GM21529 (cell line): ENCODE data around the gene CEP192.

Experiments
- ATAC-seq: cut with Tn5 transposase; IDR thresholded peaks from one replicate; pipeline ENCODE4 v1.9.1; 2021; ENCODE audit not compliant: unreplicated experiment

The CEP192 gene

DNA sequence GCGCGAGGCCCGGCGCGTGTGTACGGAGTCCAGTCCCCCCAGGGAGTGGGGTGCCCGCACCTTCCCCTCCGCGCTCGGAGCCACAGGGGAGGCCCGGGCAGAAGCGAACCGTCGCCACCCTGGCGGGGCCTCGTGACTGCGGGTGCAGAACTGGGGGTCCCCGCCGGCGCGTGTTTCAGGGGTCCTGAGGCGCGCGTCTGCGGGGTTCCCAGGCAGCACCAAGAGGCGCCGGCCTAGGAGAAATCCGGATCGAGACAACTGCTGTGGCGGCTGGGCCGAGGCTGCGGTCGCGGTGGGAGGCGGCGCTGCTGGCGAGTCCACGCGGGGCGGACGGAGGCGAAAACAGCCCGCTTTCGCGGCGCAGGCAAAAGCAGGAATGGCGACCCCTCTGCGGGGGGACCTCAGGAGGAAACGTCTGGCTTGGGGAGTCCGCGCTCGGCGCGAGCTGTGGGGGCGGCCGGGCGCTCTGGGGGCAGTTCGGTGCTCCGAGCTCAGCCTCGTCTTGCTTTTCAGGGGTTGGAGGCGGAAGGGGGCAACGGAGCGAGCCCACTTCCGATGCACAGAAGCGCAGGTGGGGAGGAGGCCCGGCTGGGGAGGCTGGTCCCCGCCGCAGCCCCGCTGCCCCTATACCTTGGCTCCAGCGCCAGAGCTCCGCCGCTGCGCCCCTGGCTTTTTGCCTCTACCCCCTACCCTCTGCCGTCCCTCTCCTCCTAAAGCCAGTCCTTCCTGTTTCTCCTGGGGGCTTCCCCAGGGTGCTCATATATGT, 145.9 kb downstream of the CEP192 start:
- peak; percentile 46 for ATAC-seq

- ATAC-seq: peak; percentile 61
Measured at GRCh38 chr18:13137670-13138419, 146.7 kb downstream of the CEP192 start.

- ATAC-seq: no peak
Measured at GRCh38 chr18:13138420-13139139, 147.4 kb downstream of the CEP192 start.

GRCh38 chr18:13139885-13140450, 148.8 kb downstream of the CEP192 start:
- no peak for ATAC-seq

DNA sequence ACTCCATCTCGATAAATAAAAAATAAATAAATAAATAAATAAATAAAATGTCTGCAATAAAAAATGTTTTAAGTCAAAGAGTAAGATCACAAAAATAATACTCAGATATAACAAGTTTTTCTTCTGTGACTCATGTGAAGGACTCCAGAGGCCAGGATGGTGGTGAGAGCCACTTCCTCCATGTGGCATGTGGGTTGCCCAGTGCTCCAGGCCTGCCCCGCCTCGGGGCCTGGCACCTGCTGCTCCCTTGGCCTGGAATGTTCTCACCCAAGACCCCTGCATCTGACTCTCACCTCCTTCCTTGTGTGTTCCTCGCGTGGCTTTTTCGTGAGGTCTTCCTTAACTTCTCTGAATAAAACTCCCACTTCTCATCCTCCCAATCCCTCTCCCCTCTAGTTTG, 150.0 kb downstream of the CEP192 start:
- no peak for ATAC-seq

GRCh38 chr18:13145636-13146190, 154.6 kb downstream of the CEP192 start:
- no peak for ATAC-seq

DNA sequence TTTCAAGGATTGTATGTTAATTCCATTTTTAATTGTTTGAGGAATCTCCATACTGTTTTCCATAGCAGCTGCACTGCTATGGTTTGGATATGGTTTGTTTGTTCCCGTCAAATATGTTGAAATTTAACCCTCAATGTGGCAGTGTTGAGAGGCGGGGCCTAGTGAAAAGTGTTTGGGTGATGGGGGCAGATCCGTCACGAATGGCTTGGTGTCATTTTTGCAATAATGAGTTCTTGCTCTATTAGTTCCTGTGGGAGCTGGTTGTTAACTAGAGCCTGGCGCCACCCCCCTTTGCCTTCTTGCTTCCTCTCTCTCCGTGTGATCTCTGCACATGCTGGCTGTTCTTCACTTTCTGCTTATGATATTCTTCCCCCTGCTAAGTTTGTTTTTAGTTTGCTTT, 156.0 kb downstream of the CEP192 start:
- no peak for ATAC-seq

DNA sequence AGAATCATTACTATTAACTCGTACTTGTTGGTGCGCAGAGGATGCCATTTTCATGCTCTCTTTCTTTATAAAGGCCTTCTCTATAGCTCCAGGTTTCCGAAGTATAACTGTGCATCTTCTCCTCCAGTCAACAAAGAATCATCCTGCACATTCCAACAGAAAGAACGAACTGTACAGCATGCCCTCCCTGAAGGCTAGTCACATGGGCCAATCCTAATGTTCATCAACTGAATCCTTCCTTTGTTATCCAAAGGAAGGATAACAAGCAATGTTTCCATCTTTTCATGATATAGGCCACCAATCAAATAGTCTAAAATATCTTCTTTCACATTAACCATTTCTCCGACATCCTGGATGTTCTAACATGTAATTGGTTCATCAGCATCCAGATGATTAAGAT, 160.5 kb downstream of the CEP192 start:
- ATAC-seq: no peak

- no peak for ATAC-seq
Measured at GRCh38 chr18:13158428-13158827, 167.3 kb downstream of the CEP192 start.

DNA sequence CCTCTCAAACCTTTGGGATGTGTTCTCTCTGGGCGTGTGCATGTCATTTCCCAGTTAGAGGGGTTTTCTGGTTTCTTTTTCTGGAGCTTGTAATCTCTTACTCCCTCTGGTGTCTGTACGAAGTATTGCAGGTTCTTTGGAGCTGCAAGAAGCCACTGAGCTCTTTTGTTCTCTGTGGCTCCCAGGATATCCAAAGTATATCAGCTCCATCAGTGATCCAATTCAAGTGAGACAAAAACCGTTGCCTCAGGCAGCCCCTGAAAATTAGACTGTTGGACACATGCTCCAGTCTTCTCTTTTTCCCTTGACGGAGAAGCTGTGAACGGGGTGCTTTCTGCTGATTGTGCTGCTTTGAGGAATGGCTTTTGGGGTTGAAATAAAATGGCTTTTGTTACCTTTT, 168.4 kb downstream of the CEP192 start:
- ATAC-seq: no peak

DNA sequence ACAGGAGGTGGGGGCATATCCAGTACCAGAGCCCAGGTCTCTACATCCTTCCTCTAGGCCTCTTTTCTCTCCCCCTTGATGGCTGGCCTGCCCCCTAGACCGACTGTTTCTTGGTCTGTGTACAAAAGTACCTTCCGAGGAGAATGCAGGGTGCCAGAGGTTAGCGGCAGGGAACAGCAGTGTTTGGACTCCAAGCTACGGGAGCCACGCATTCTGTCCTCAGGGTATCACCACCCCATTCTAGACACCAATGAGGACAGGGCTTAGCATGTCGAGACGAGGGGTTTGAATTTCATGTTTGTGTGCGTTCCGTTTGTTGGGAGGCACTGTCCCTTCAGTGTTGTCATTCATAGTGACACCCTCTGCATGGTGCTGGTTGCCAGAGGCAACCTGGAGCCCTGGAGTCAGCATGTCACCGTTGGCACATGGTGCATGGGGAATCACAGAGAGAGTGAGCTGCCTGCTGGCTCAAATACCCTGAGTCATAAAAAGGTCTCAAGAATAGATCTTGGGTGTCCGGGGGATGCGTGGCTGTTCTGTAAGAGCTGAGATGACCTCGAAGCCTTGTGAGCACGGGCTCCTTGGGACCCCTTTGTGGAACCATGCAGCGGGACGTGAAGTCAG, 170.2 kb downstream of the CEP192 start:
- ATAC-seq: no peak

DNA sequence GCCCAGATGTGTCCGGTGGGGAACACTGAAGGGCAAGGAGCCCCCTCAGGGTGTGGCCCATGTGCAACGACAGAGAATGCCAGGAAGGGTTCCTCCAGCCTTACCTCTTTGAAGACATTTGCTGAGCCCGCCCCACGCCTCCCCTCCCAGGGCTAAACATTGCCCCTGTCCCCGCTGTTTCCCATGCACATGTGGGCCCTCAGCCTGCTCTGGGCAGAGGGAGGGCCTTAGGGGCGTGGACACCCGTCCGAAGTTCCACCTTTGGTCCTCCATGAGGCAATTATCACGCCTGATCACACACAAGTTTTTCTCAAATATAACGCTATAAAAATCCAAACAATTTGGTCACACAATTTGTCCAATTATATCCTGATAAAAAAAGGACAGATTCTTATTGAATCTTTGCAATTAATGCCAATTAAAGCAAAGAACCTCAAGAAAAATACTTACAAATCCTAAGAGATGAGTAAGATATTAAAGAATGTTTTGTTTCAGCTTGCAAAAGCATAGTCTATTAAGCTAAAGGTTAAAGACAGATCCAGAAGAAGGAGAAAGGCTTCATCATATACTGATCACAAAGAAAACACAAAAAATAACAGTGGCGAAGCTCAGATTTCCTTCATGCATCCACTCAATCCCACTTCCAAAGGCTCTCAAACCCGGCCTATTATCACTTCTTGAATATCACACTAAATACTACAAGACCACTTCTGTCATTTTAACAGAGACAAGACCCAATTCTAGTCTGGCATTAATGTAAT, 172.2 kb downstream of the CEP192 start:
- ATAC-seq: no peak

DNA sequence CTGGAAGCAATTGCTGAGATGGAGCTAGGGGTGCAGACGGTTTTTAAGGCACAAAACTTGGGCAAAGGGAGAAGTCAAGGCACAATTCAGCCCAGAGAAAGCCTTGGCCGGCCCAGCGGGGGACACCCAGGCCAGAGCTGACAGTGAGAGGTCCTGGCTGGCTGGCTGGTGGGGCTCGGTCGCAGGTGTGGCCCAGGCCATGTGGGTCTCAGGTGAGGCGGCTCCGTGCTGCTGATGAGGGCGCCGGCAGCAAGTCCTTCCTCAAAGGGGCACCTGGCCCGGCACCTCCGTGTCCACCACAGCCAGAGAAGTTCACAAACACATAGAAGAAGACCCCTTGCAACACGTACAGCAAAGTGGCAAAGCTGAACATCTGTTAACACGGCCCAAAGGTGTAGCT, 173.2 kb downstream of the CEP192 start:
- no peak for ATAC-seq

- ATAC-seq: no peak
Measured at GRCh38 chr18:13165636-13166423, 174.7 kb downstream of the CEP192 start.

DNA sequence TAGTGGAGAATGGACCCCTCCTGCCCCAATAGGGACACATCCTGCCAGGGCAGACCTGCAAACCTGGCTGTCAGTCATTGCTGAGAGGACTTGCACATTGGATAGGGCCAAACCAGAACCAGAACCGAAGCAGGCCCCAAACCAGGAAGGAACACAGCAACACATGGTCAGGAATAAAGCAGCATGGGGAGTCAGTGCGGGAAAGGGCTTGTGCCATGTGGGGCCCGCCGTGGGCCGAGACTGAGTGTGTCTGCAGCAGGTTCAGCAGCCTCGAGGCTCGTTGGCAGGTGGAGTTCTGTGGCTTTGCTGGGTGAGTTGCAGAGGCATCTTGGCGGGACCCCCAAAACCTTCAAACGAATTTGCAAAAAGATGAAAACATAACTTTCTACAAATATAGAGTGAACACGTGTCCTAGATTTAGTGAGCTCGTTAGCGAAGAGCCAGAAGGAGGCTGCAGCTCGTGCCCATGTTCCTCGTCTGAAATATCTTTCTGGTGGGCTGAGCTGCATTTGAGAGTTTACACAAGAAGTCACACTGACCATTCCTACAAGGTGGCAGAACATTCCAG, 182.5 kb downstream of the CEP192 start:
- ATAC-seq: no peak
